AG04449 (cell line): ENCODE results near the gene ZFP30.

Source experiments
- CTCF ChIA-PET: fragments of 350-600 bp; formaldehyde crosslinking; extraction: SDS; loops from one replicate; lab custom pipeline; 2021; ENCODE audit warnings: antibody characterized with exemption; lab: Yijun Ruan, JAX
- POLR2A ChIA-PET: fragments of 400-600, 350-600 bp; formaldehyde crosslinking; extraction: SDS; loops from one replicate; lab custom pipeline; 2020; ENCODE audit warnings: antibody characterized with exemption, inconsistent platforms; lab: Yijun Ruan, JAX
- DNase-seq: peaks from one replicate; pipeline ENCODE4 v3.0.0-alpha.2; 2010; ENCODE audit warnings: low read depth, low spot score
- H3K4me3 ChIP-seq: 2 replicates; pipeline ENCODE4 v1.5.1; 2011; ENCODE audit warnings: low read depth, mild to moderate bottlenecking, control low read depth, low read length
- TF ChIP-seq, protein P1 (sequence below): IDR thresholded peaks from one replicate; pipeline ENCODE4 v1.5.1; 2011; ENCODE audit warnings: mild to moderate bottlenecking, moderate library complexity, low read length, control low read depth, inconsistent platforms; ENCODE audit not compliant: insufficient read depth; ENCODE audit errors: missing control alignments

The ZFP30 gene

DNA sequence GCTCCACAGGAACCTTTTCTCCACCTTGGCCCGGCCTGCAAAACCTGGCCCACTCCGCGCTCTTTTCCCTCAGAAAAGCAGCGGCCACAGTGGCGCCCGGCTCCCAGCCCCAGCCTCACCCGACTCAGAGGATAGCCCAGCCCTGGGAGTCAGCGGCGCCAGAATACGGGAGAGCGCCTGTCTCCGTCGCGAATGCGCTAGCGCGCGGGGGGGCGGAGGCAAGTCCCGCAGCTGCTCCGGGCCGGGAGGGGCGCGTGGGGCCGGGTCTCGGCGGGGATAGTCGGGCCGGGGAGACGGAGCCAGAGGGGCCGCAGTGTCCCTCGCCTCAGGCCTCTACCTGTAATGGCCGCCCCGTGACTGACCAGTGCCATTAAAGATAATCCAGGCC is at the start of gene ZFP30:
TSS of gene ZFP30 (minus strand) at position 165 of the 388 bp plus-strand sequence. CDS start 7,643 bp downstream, outside the sequence.
- DNase-seq, result no peak
- TF ChIP-seq, protein P1, sequence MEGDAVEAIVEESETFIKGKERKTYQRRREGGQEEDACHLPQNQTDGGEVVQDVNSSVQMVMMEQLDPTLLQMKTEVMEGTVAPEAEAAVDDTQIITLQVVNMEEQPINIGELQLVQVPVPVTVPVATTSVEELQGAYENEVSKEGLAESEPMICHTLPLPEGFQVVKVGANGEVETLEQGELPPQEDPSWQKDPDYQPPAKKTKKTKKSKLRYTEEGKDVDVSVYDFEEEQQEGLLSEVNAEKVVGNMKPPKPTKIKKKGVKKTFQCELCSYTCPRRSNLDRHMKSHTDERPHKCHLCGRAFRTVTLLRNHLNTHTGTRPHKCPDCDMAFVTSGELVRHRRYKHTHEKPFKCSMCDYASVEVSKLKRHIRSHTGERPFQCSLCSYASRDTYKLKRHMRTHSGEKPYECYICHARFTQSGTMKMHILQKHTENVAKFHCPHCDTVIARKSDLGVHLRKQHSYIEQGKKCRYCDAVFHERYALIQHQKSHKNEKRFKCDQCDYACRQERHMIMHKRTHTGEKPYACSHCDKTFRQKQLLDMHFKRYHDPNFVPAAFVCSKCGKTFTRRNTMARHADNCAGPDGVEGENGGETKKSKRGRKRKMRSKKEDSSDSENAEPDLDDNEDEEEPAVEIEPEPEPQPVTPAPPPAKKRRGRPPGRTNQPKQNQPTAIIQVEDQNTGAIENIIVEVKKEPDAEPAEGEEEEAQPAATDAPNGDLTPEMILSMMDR, result no peak
- ChIA-PET POLR2A (interaction anchor here (1.0 kb wide), 1 partner anchor 37 kb away, joined by 4 read pairs; no protein-coding TSS in a partner anchor), CTCF (no interaction called here)
- H3K4me3 ChIP-seq, result peak within 1 kb of the TSS; percentile 77

DNA sequence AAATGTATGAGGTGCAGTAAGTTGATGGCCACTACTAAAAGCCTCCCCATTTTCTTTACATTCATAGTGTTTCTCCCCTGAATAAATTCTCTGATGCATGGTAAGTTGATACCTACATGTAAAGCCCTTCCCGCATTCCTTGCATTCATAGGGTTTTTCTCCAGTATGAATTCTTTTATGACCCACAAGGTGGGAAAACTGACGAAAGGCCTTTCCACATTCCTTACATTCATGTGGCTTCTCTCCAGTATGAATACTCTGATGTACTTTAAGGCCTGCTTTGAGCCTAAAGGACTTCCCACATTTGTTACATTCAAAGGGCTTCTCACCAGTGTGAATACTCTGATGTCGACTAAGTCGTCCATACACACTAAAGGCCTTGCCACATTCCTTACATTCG is 43.8 kb upstream of the ZFP30 start:
- ChIA-PET CTCF (no interaction called here), POLR2A (no interaction called here)
- TF ChIP-seq, protein P1, result no peak
- no peak for DNase-seq
- no peak overlapping the region for H3K4me3 ChIP-seq

DNA sequence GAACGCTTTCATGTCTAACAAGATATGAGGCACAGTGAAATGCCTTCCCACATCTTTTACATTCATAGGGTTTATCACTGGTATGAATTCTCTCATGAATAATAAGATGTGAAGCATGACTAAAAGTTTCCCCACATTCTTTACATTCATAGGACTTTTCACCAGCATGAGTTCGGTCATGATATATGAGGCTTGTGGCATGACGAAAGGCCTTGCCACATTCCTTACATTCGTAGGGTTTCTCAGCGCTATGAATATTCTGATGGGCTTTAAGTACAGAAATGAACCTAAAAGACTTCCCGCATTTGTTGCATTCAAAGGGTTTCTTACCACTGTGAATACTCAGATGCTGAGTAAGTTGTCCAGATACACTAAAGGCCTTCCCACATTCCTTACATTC is 43.0 kb upstream of the ZFP30 start:
- H3K4me3 ChIP-seq, result no peak overlapping the region
- DNase-seq, result no peak
- CTCF ChIA-PET, result no interaction called here
- POLR2A ChIA-PET, result no interaction called here
- TF ChIP-seq, protein P1, result no peak

DNA sequence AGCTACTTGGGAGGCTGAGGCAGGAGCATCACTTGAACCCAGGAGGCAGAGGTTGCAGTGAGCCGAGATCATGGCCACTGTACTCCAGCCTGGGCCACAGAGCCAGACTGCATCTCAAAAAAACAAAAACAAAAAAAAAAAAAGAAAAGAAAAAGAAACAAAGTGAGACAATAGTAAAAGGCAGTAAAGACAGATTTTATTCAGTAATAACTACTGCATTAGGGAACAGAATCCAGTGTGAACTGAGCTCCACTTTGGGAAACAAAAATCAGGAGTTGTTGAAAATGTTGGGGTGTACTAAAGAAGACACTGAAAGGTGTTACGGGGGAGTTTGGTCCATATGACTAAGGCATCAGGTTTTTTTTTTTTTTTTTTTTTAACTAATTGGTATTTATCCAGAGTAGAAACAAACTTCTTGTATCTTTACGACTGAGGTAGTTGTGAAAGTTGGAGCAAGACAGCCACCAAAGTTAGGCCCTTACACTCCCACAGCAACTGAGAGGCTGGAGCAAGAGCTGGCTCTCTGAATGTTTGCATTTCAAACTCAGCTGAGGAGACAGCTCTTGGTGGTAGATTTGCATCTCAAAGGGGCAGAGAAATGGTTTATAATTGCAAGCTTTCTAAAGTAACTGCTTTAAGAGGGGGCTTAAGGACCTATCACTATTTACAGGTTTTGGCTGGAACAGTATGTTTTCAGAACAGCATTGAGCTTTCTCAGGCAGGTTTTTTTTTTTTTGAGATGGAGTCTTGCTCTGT is 40.1 kb upstream of the ZFP30 start:
- TF ChIP-seq, protein P1, result no peak
- ChIA-PET POLR2A (no interaction called here), CTCF (no interaction called here)
- H3K4me3 ChIP-seq, result no peak overlapping the region
- no peak for DNase-seq

DNA sequence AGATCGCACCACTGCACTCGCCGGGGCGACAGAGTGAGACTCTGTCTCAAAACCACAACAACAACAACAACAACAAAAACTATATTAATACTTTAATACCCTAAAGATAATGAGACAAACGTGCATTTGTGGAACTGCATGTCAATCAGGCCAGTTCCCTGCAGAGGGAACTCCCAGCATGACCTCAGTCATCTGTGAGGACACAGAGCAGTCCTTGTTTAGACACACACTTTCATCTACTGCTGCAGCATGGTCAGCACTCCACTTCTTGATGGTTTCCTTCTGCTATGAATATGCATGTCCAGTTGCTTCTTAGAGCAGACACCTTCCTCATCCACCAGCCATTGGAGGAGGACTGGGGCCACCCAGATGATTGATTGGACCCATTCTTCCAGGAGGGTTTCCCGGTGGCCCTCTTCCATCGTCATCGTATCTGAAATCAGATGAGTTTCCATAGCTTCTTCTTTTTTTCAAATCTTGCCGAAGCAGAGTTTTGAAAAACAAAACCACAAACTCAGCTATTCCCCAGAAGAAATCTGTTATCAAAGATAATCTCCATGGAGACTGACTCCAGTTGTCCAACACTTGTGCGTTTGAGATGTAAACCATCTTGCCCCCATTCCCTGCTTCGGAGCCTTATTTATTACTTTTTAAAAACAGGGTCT is 37.8 kb upstream of the ZFP30 start:
- TF ChIP-seq, protein P1, result no peak
- DNase-seq, result no peak
- ChIA-PET POLR2A (interaction anchor here (1.0 to 1.4 kb wide), 3 partner anchors 87 to 476 kb away, joined by 3 to 8 read pairs (median 3); partner anchors contain the start of genes ZNF540, ZNF571 and ZNF573), CTCF (no interaction called here)
- H3K4me3 ChIP-seq, result no peak overlapping the region
